H1 (cell line): ENCODE measurements around the gene COL21A1. TPM values are rescaled to one million over a fixed set of nuclear protein-coding genes. Genes with fewer than 3 reads are reported as not detected.

Source experiments
- polyA plus RNA-seq, 7 experiments: library from polyadenylated mRNA; depleted of rRNA in 3 of 7; stranded (reverse) in 5 of 7; unstranded in 2 of 7; fragments of >200 nt in 5 of 7; fragments of 200-250 nt in 2 of 7; gene quantifications; 1 replicate in 5 of 7; 2 replicates in 1 of 7; 4 replicates in 1 of 7; pipeline versions ENCODE4 v1.2.1 to v1.2.3, GENCODE V29; 2011 to 2013; ENCODE audit warnings: missing spikeins in 2 of 7, mixed read lengths in 2 of 7
- total RNA-seq: library from RNA; stranded (reverse); fragmentation: NEBNext Ultra II Directional; extraction: Animal tissue kit (Norgen Biotek cat#: 25700); gene quantifications from 2 replicates; pipeline ENCODE4 v1.2.1, GENCODE V29; 2021
- TF ChIP-seq, protein P1 (sequence below): IDR thresholded peaks from 2 replicates; pipeline ENCODE4 v1.6.1; 2011; ENCODE audit warnings: low read length, improper control_type of control experiment

The COL21A1 gene
- total and polyA plus RNA-seq, 2 of the 8 experiments (the other 6 are each of a cell fraction or from before 2014, with no cell fraction given), result 1.6 to 3.4 TPM

DNA sequence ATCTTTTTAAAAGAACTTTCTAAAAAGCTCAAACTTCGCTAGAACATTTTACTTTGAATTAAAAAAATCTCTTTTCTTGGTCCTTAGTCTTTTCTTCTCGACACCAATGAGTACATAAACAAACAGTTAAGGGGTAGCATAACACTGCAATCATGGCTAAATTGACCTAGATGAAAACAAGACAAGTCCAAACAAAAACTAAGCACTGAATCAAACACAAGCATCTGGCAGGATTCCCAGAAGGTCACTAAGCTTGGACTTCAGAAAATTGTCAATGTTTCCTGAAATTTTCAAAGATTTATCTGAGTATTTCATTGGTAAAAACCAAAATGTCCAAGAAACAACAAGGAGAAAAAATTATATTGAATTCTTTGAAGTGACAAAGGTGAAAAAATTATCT is 5.0 kb downstream of the COL21A1 start (continued):
- TF ChIP-seq, protein P1, sequence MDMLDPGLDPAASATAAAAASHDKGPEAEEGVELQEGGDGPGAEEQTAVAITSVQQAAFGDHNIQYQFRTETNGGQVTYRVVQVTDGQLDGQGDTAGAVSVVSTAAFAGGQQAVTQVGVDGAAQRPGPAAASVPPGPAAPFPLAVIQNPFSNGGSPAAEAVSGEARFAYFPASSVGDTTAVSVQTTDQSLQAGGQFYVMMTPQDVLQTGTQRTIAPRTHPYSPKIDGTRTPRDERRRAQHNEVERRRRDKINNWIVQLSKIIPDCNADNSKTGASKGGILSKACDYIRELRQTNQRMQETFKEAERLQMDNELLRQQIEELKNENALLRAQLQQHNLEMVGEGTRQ, result no peak
